Activated T-cell treated with anti-CD3 and anti-CD28 coated beads, Interleukin-2, amount 50 U/mL, for 24 hours (primary cell): ENCODE measurements around the gene MYO1F.
"Not testable (repeated sequence)": the region's sequence is repeated elsewhere in the genome, so short reads cannot be mapped to it uniquely, and the experiment has no call there.

Source experiments
- DNase-seq: peaks from one replicate; pipeline ENCODE4 v3.0.0-alpha.2; 2020
- H3K27ac Mint-ChIP-seq: 2 replicates; pipeline ENCODE4 v1.8.0; 2020; ENCODE audit warnings: mild to moderate bottlenecking, mixed read lengths
- H3K27me3 Mint-ChIP-seq: 2 replicates; pipeline ENCODE4 v1.8.0; 2020; ENCODE audit warnings: mixed read lengths
- H3K36me3 Mint-ChIP-seq: 2 replicates; pipeline ENCODE4 v1.8.0; 2020; ENCODE audit warnings: low read depth, mixed read lengths
- H3K4me1 Mint-ChIP-seq: 2 replicates; pipeline ENCODE4 v1.8.0; 2020; ENCODE audit warnings: low read depth, mixed read lengths
- H3K4me3 Mint-ChIP-seq: 2 replicates; pipeline ENCODE4 v1.8.0; 2020; ENCODE audit warnings: mild to moderate bottlenecking, moderate library complexity, mixed read lengths
- H3K9me3 Mint-ChIP-seq: 2 replicates; pipeline ENCODE4 v1.8.0; 2020; ENCODE audit warnings: mixed read lengths

The MYO1F gene

GRCh38 chr19:8585894-8586750 lies 8.9 kb upstream of the MYO1F start:
- Mint-ChIP-seq H3K27ac (no peak overlapping the region), H3K9me3 (no peaks in the 10 kb centered on the region), H3K27me3 (no peaks in the 10 kb centered on the region), H3K36me3 (no peaks in the 10 kb centered on the region), H3K4me3 (no peak overlapping the region), H3K4me1 (no peaks in the 10 kb centered on the region)
- peak; percentile 69 for DNase-seq

GRCh38 chr19:8584965-8585893 lies 8.0 kb upstream of the MYO1F start:
- H3K27ac Mint-ChIP-seq: no peak overlapping the region
- no peaks in the 10 kb centered on the region for H3K9me3 Mint-ChIP-seq
- peaks cover 1% of the 10 kb centered on the region for H3K4me1 Mint-ChIP-seq
- DNase-seq: no peak
- H3K36me3 Mint-ChIP-seq: no peaks in the 10 kb centered on the region
- H3K4me3 Mint-ChIP-seq: no peak overlapping the region
- H3K27me3 Mint-ChIP-seq: no peaks in the 10 kb centered on the region

- H3K27me3 Mint-ChIP-seq: peaks cover 2% of the 10 kb centered on the region
- no peak overlapping the region for H3K4me3 Mint-ChIP-seq
Observed at GRCh38 chr19:8580710-8581281, 3.6 kb upstream of the MYO1F start.

GRCh38 chr19:8578642-8579265 lies 1.5 kb upstream of the MYO1F start:
- H3K36me3 Mint-ChIP-seq: no peaks in the 10 kb centered on the region
- H3K27me3 Mint-ChIP-seq: peaks cover 2% of the 10 kb centered on the region
- peak; percentile 89 for DNase-seq
- H3K4me1 Mint-ChIP-seq: peaks cover 52% of the 10 kb centered on the region
- H3K4me3 Mint-ChIP-seq: no peak overlapping the region
- H3K9me3 Mint-ChIP-seq: no peaks in the 10 kb centered on the region
- H3K27ac Mint-ChIP-seq: peak overlapping the region; percentile 56

More at GRCh38 chr19:8580710-8581281, 3.6 kb upstream of the MYO1F start:
- Mint-ChIP-seq H3K9me3 (no peaks in the 10 kb centered on the region), H3K4me1 (peaks cover 35% of the 10 kb centered on the region), H3K27ac (no peak overlapping the region), H3K36me3 (no peaks in the 10 kb centered on the region)
- peak; percentile 91 for DNase-seq

GRCh38 chr19:8577741-8578140 lies 499 bp upstream of the MYO1F start:
- Mint-ChIP-seq H3K27ac (peak overlapping the region; percentile 83), H3K36me3 (no peaks in the 10 kb centered on the region), H3K9me3 (no peaks in the 10 kb centered on the region), H3K4me1 (peaks cover 59% of the 10 kb centered on the region), H3K4me3 (peak overlapping the region; percentile 79), H3K27me3 (peaks cover 2% of the 10 kb centered on the region)
- DNase-seq: no peak

GRCh38 chr19:8576273-8576993 lies 809 bp downstream of the MYO1F start:
- Mint-ChIP-seq H3K27ac (peak overlapping the region; percentile 83), H3K36me3 (no peaks in the 10 kb centered on the region), H3K9me3 (no peaks in the 10 kb centered on the region), H3K27me3 (peaks cover 2% of the 10 kb centered on the region), H3K4me3 (peak overlapping the region; percentile 79), H3K4me1 (peaks cover 66% of the 10 kb centered on the region)
- DNase-seq: peak; percentile 57

GRCh38 chr19:8575467-8575997 lies 1.7 kb downstream of the MYO1F start:
- Mint-ChIP-seq H3K4me3 (peak overlapping the region; percentile 79), H3K27me3 (peaks cover 2% of the 10 kb centered on the region), H3K9me3 (no peaks in the 10 kb centered on the region), H3K4me1 (peaks cover 73% of the 10 kb centered on the region), H3K36me3 (no peaks in the 10 kb centered on the region), H3K27ac (peak overlapping the region; percentile 83)
- DNase-seq: peak; percentile 62

- Mint-ChIP-seq H3K27ac (peak overlapping the region; percentile 50), H3K4me1 (peaks cover 80% of the 10 kb centered on the region), H3K4me3 (peak overlapping the region; percentile 79)
- not testable (repeated sequence) for H3K9me3 Mint-ChIP-seq, H3K27me3 Mint-ChIP-seq, H3K36me3 Mint-ChIP-seq, DNase-seq
Observed at GRCh38 chr19:8574619-8574922, 2.7 kb downstream of the MYO1F start.

GRCh38 chr19:8573316-8573715 lies 3.9 kb downstream of the MYO1F start:
- peak overlapping the region; percentile 28 for H3K4me3 Mint-ChIP-seq
- H3K27me3 Mint-ChIP-seq: no peaks in the 10 kb centered on the region
- H3K27ac Mint-ChIP-seq: peak overlapping the region; percentile 61
- peaks cover 82% of the 10 kb centered on the region for H3K4me1 Mint-ChIP-seq
- H3K36me3 Mint-ChIP-seq: no peaks in the 10 kb centered on the region
- H3K9me3 Mint-ChIP-seq: no peaks in the 10 kb centered on the region
- DNase-seq: no peak

- Mint-ChIP-seq H3K9me3 (no peaks in the 10 kb centered on the region), H3K27ac (peak overlapping the region; percentile 76), H3K4me1 (peaks cover 72% of the 10 kb centered on the region), H3K4me3 (peak overlapping the region; percentile 51), H3K36me3 (no peaks in the 10 kb centered on the region), H3K27me3 (no peaks in the 10 kb centered on the region)
- DNase-seq: peak; percentile 59
Observed at GRCh38 chr19:8571006-8571411, 6.2 kb downstream of the MYO1F start.

GRCh38 chr19:8569066-8569771 lies 8.0 kb downstream of the MYO1F start:
- Mint-ChIP-seq H3K36me3 (no peaks in the 10 kb centered on the region), H3K4me3 (peak overlapping the region; percentile 11), H3K27me3 (no peaks in the 10 kb centered on the region), H3K27ac (peak overlapping the region; percentile 86), H3K4me1 (peaks cover 66% of the 10 kb centered on the region), H3K9me3 (no peaks in the 10 kb centered on the region)
- peak; percentile 62 for DNase-seq

GRCh38 chr19:8567522-8568172 lies 9.6 kb downstream of the MYO1F start:
- H3K9me3 Mint-ChIP-seq: no peaks in the 10 kb centered on the region
- peaks cover 56% of the 10 kb centered on the region for H3K4me1 Mint-ChIP-seq
- no peaks in the 10 kb centered on the region for H3K27me3 Mint-ChIP-seq
- H3K27ac Mint-ChIP-seq: peak overlapping the region; percentile 64
- no peaks in the 10 kb centered on the region for H3K36me3 Mint-ChIP-seq
- DNase-seq: no peak
- H3K4me3 Mint-ChIP-seq: no peak overlapping the region

- no peak overlapping the region for H3K27ac Mint-ChIP-seq
- no peaks in the 10 kb centered on the region for H3K27me3 Mint-ChIP-seq
- no peaks in the 10 kb centered on the region for H3K9me3 Mint-ChIP-seq
- H3K4me1 Mint-ChIP-seq: peaks cover 50% of the 10 kb centered on the region
- DNase-seq: no peak
- H3K36me3 Mint-ChIP-seq: no peaks in the 10 kb centered on the region
- H3K4me3 Mint-ChIP-seq: no peak overlapping the region
Observed at GRCh38 chr19:8566855-8567254, 10.4 kb downstream of the MYO1F start.
